Cardiac muscle cell (in vitro differentiated cells and primary cell): ENCODE measurements around the gene GABRB3. TPM values are rescaled to one million over a fixed set of nuclear protein-coding genes. Genes with fewer than 3 reads are reported as not detected.

ENCODE experiments used
- DNase-seq, 2 donors: peaks; one replicate each; pipeline versions ENCODE4 v3.0.0 to v3.0.0-alpha.2; 2010 to 2017; ENCODE audit warnings: low read depth in 1 of 2, low spot score in 1 of 2
- H3K27ac ChIP-seq: fragments of 200-600 bp; sonication (generic); 2 replicates; pipeline ENCODE4 v1.5.1; 2016
- H3K27me3 ChIP-seq: fragments of 200-600 bp; sonication (generic); 2 replicates; pipeline ENCODE4 v1.6.0; 2016; ENCODE audit warnings: control low read depth
- H3K36me3 ChIP-seq: fragments of 200-600 bp; sonication (generic); 2 replicates; pipeline ENCODE4 v1.5.1; 2016; ENCODE audit warnings: control low read depth
- H3K4me1 ChIP-seq: fragments of 200-600 bp; sonication (generic); 2 replicates; pipeline ENCODE4 v1.8.1; 2017; ENCODE audit warnings: low read depth, mild to moderate bottlenecking, mixed run types
- H3K4me3 ChIP-seq: fragments of 200-600 bp; sonication (generic); 2 replicates; pipeline ENCODE4 v1.5.1; 2016; ENCODE audit warnings: mild to moderate bottlenecking
- H3K9me3 ChIP-seq: fragments of 200-600 bp; sonication (generic); 2 replicates; pipeline ENCODE4 v1.5.1; 2017; ENCODE audit warnings: low read depth, mild to moderate bottlenecking, control low read depth
- polyA plus RNA-seq: library from polyadenylated mRNA; unstranded; fragments of >200 nt; fragmentation: Nextera tagmentation; extraction: Ambion mirVana; gene quantifications from 2 replicates; pipeline ENCODE4 v1.2.1, GENCODE V29; 2016
- total RNA-seq: library from RNA; depleted of rRNA; stranded (reverse); fragments of >200 nt; gene quantifications from 2 replicates; pipeline ENCODE4 v1.2.3, GENCODE V29; 2016
- TF ChIP-seq, protein P1 (sequence below): IDR thresholded peaks from 2 replicates; pipeline ENCODE4 v1.5.1; 2012; ENCODE audit warnings: low read depth, mild to moderate bottlenecking, low read length

Gene GABRB3
- total and polyA plus RNA-seq, 2 experiments from 2014 or later = 1.2 to 3.0 TPM

DNA sequence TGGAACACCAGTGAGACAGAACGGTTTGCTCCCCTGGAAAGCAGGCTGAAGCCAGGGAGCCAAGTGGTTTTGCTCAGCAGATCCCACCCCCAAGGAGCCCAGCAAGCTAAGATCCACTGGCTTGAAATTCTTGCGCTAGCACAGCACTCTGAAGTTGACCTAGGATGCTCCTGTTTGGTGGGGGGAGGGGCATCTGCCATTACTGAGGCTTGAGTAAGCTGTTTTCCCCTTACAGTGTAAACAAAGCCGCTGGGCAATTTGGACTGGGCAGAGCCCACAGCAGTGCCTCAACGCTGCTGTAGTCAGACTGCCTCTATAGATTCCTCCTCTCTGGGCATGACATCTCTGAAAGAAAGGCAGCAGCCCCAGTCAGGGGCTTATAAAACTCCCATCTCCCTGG, 241.4 kb downstream of the GABRB3 start:
- Histone ChIP-seq H3K27ac (no peak overlapping the region), H3K9me3 (no peaks in the 10 kb centered on the region), H3K4me3 (no peak overlapping the region), H3K27me3 (no peaks in the 10 kb centered on the region), H3K36me3 (no peaks in the 10 kb centered on the region), H3K4me1 (no peaks in the 10 kb centered on the region)
- TF ChIP-seq, protein P1, sequence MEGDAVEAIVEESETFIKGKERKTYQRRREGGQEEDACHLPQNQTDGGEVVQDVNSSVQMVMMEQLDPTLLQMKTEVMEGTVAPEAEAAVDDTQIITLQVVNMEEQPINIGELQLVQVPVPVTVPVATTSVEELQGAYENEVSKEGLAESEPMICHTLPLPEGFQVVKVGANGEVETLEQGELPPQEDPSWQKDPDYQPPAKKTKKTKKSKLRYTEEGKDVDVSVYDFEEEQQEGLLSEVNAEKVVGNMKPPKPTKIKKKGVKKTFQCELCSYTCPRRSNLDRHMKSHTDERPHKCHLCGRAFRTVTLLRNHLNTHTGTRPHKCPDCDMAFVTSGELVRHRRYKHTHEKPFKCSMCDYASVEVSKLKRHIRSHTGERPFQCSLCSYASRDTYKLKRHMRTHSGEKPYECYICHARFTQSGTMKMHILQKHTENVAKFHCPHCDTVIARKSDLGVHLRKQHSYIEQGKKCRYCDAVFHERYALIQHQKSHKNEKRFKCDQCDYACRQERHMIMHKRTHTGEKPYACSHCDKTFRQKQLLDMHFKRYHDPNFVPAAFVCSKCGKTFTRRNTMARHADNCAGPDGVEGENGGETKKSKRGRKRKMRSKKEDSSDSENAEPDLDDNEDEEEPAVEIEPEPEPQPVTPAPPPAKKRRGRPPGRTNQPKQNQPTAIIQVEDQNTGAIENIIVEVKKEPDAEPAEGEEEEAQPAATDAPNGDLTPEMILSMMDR = no peak
- no peak for DNase-seq

DNA sequence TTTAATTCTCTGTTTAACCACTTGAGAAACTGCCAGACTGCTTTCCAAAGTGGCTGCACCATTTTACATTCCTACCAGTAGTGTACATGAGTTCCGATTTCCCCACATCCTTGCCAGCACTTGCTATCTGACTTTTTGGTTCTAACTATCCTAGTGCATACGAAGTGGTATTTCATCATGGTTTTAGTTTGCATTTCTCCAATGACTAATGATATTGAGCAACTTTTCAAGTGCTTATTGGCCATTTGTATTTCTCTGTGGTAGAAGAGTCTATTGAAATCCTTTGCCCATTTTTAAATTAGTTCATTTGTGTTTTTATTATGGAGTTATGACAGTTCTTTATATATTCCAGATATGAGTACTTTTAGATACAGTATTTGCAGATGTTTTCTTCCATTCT, 247.8 kb downstream of the GABRB3 start:
- no peaks in the 10 kb centered on the region for H3K27me3 ChIP-seq
- H3K4me1 ChIP-seq = no peaks in the 10 kb centered on the region
- no peaks in the 10 kb centered on the region for H3K36me3 ChIP-seq
- TF ChIP-seq, protein P1 = no peak
- H3K27ac ChIP-seq = no peak overlapping the region
- H3K4me3 ChIP-seq = no peak overlapping the region
- H3K9me3 ChIP-seq = no peaks in the 10 kb centered on the region
- no peak for DNase-seq

DNA sequence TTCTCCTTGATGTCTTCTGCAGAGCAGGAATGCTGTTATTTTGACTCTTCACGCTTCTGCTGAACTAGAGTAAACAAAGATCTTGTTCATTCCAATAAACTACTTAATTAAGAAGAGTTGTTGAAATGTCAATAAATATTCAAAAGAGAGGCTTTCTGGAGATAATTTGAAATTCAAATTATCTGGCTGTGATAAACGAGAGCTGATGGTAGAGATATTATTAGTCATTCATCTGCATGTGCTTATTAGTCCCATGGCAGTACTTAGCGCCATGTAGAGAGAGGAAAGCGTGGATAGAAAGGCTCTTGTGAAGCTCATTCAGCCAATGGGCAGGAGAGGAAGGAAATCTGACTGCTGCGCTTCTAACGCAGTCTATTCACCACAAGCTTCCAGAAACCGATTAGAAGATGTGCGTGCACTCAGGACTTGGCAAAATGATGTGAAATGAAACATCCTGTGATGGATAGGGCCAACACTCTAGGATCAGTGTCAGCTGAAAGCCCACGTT, 251.1 kb downstream of the GABRB3 start:
- Histone ChIP-seq H3K4me1 (no peaks in the 10 kb centered on the region), H3K4me3 (no peak overlapping the region), H3K9me3 (no peaks in the 10 kb centered on the region), H3K27me3 (no peaks in the 10 kb centered on the region), H3K27ac (no peak overlapping the region), H3K36me3 (no peaks in the 10 kb centered on the region)
- DNase-seq = no peak
- TF ChIP-seq, protein P1 = no peak

DNA sequence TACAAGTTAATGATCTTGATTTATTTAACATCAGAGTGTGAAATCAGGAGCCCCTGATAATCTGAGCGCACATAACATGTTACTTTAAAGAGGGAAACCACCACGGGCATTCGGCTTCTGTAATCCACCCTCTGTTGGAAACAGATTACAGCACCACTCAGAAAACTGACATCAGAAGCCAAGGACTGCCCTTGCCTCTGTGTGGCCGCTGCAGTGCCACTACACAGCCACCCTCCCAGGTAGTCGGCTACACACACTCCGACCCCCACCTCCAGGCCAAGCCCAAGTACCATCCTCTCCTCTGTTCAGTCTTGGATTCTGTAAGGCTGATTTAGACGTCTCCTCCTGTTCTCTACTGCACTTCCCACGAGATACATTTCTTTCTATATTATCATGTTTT, 251.7 kb downstream of the GABRB3 start:
- H3K27me3 ChIP-seq = no peaks in the 10 kb centered on the region
- no peak overlapping the region for H3K4me3 ChIP-seq
- DNase-seq = no peak
- no peaks in the 10 kb centered on the region for H3K36me3 ChIP-seq
- no peak overlapping the region for H3K27ac ChIP-seq
- TF ChIP-seq, protein P1 = no peak
- no peaks in the 10 kb centered on the region for H3K9me3 ChIP-seq
- H3K4me1 ChIP-seq = no peaks in the 10 kb centered on the region

DNA sequence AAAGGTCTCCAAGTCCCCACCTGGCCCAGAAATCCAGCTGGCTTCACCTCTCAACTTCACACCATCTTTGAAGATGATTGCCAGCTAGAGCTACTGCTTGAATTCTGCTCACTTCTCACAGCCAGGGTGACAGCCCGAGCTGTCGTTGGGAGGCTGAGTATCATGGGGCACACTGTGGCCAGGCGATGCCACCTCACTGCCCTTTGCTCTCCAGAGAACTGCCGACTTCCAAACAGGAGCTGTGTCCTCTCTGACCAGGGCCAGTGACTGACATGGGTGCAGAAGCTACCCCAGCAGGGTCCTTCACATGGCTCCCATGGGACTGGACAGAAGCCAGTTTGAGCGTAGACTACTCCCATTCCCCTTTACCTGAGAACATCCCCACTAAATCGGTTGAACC, 254.0 kb downstream of the GABRB3 start:
- H3K4me3 ChIP-seq = no peak overlapping the region
- DNase-seq = no peak
- H3K27me3 ChIP-seq = no peaks in the 10 kb centered on the region
- H3K36me3 ChIP-seq = no peaks in the 10 kb centered on the region
- no peak overlapping the region for H3K27ac ChIP-seq
- no peaks in the 10 kb centered on the region for H3K4me1 ChIP-seq
- TF ChIP-seq, protein P1 = no peak
- no peaks in the 10 kb centered on the region for H3K9me3 ChIP-seq
